Measurements from ENCODE around the gene COL6A2.

DNA sequence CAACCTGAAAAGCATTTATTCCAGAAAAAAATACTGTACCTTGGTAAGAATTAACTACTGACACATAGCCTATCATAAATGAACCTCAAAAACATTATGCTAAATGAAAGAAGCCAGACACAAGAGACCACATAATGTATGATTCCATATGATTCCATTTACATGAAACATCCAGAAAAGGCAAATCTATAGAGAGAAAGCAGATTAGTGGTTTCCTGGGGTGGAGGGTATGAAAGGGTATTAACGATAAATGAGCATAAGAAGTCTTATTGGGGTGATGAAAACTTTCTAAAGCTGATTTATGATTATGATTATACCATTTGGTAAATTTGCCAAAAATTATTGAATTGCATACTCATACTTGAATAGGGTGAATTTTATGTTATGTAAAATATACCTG, 10.3 kb upstream of the COL6A2 start:
- TF ChIP-seq KDM1A (CRISPR knock-in tag; IDR thresholded peaks at IDR 0.05): no peak
- no peak for TF ChIP-seq FOXA1 (IDR thresholded peaks at IDR 0.05)
- TF ChIP-seq FOXA1 (CRISPR knock-in tag; IDR thresholded peaks at IDR 0.05): no peak
- TF ChIP-seq, protein P1, sequence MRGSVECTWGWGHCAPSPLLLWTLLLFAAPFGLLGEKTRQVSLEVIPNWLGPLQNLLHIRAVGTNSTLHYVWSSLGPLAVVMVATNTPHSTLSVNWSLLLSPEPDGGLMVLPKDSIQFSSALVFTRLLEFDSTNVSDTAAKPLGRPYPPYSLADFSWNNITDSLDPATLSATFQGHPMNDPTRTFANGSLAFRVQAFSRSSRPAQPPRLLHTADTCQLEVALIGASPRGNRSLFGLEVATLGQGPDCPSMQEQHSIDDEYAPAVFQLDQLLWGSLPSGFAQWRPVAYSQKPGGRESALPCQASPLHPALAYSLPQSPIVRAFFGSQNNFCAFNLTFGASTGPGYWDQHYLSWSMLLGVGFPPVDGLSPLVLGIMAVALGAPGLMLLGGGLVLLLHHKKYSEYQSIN (CRISPR knock-in tag; IDR thresholded peaks at IDR 0.05; ENCODE audit: borderline replicate concordance): no peak
- TF ChIP-seq, protein P2, sequence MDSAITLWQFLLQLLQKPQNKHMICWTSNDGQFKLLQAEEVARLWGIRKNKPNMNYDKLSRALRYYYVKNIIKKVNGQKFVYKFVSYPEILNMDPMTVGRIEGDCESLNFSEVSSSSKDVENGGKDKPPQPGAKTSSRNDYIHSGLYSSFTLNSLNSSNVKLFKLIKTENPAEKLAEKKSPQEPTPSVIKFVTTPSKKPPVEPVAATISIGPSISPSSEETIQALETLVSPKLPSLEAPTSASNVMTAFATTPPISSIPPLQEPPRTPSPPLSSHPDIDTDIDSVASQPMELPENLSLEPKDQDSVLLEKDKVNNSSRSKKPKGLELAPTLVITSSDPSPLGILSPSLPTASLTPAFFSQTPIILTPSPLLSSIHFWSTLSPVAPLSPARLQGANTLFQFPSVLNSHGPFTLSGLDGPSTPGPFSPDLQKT (CRISPR knock-in tag; IDR thresholded peaks at IDR 0.05; ENCODE audit: borderline replicate concordance): no peak
- no peak for TF ChIP-seq SP1 (IDR thresholded peaks at IDR 0.05)
- no peak for TF ChIP-seq SP1 (CRISPR knock-in tag; IDR thresholded peaks at IDR 0.05)
- TF ChIP-seq ZNF382 (CRISPR knock-in tag; IDR thresholded peaks at IDR 0.05; ENCODE audit: borderline replicate concordance): no peak
- no peak for TF ChIP-seq WIZ (CRISPR knock-in tag; IDR thresholded peaks at IDR 0.05)
- TF ChIP-seq, protein P3, sequence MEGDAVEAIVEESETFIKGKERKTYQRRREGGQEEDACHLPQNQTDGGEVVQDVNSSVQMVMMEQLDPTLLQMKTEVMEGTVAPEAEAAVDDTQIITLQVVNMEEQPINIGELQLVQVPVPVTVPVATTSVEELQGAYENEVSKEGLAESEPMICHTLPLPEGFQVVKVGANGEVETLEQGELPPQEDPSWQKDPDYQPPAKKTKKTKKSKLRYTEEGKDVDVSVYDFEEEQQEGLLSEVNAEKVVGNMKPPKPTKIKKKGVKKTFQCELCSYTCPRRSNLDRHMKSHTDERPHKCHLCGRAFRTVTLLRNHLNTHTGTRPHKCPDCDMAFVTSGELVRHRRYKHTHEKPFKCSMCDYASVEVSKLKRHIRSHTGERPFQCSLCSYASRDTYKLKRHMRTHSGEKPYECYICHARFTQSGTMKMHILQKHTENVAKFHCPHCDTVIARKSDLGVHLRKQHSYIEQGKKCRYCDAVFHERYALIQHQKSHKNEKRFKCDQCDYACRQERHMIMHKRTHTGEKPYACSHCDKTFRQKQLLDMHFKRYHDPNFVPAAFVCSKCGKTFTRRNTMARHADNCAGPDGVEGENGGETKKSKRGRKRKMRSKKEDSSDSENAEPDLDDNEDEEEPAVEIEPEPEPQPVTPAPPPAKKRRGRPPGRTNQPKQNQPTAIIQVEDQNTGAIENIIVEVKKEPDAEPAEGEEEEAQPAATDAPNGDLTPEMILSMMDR (CRISPR knock-in tag; IDR thresholded peaks at IDR 0.05): no peak
- TF ChIP-seq MXI1 (IDR thresholded peaks at IDR 0.05; ENCODE audit: borderline replicate concordance, low read depth, low read length): no peak
- TF ChIP-seq DMAP1 (CRISPR knock-in tag; IDR thresholded peaks at IDR 0.05): no peak
- TF ChIP-seq RAD21 (CRISPR knock-in tag; IDR thresholded peaks at IDR 0.05): no peak
- TF ChIP-seq TCF12 (IDR thresholded peaks at IDR 0.05): no peak
- TF ChIP-seq TCF12 (CRISPR knock-in tag; IDR thresholded peaks at IDR 0.05): no peak
- TF ChIP-seq ZNF552 (CRISPR knock-in tag; IDR thresholded peaks at IDR 0.05; ENCODE audit: borderline replicate concordance): no peak
